Activated naive CD4-positive, alpha-beta T cell treated with anti-CD3 and anti-CD28 coated beads for 36 hours (primary cell): ENCODE measurements around the gene M1AP. TPM values are rescaled to one million over a fixed set of nuclear protein-coding genes. Genes with fewer than 3 reads are reported as not detected.
"Not testable (repeated sequence)": the region's sequence is repeated elsewhere in the genome, so short reads cannot be mapped to it uniquely, and the experiment has no call there.

ENCODE experiments used
- CTCF ChIA-PET: fragments of 350-600 bp; sonication (Branson Sonifier 250); formaldehyde crosslinking; loops from one replicate; lab custom pipeline; 2021; ENCODE audit warnings: antibody characterized with exemption; lab: Charles Lee
- DNase-seq: peaks from one replicate; pipeline ENCODE4 v3.0.0-alpha.2; 2020
- H3K27ac Mint-ChIP-seq: one replicate; pipeline ENCODE4 v1.8.0; 2021; ENCODE audit warnings: mild to moderate bottlenecking, mixed read lengths
- H3K27me3 Mint-ChIP-seq: one replicate; pipeline ENCODE4 v1.8.0; 2021; ENCODE audit warnings: low read depth, mixed read lengths
- H3K36me3 Mint-ChIP-seq: one replicate; pipeline ENCODE4 v1.8.0; 2021; ENCODE audit warnings: low read depth, mixed read lengths
- H3K4me1 Mint-ChIP-seq: one replicate; pipeline ENCODE4 v1.8.0; 2021; ENCODE audit warnings: low read depth, mixed read lengths
- H3K4me3 Mint-ChIP-seq: one replicate; pipeline ENCODE4 v1.8.0; 2021; ENCODE audit warnings: mild to moderate bottlenecking, moderate library complexity, mixed read lengths
- H3K9me3 Mint-ChIP-seq: one replicate; pipeline ENCODE4 v1.8.0; 2021; ENCODE audit warnings: mixed read lengths
- intact Hi-C: fragments of 100-400 bp; cut with micrococcal nuclease; formaldehyde crosslinking; loops from one replicate; pipeline ENCODE4 v1.15.1; 2023
- total RNA-seq, 2 experiments: library from RNA; stranded (reverse); gene quantifications; one replicate each; pipeline ENCODE4 v1.2.3, GENCODE V29; 2021

The M1AP gene
- total RNA-seq, 2 experiments from 2014 or later: 0.10 TPM; not detected in 1

- H3K27ac Mint-ChIP-seq: no peak overlapping the region
- intact Hi-C loops: no loop called here
- CTCF ChIA-PET: interaction anchor here (1.5 kb wide), 1 partner anchor 14 kb away, joined by 5 read pairs; no protein-coding TSS in a partner anchor
- peaks cover 20% of the 10 kb centered on the region for H3K27me3 Mint-ChIP-seq
- peaks cover 2% of the 10 kb centered on the region for H3K4me1 Mint-ChIP-seq
- no peaks in the 10 kb centered on the region for H3K36me3 Mint-ChIP-seq
- no peaks in the 10 kb centered on the region for H3K9me3 Mint-ChIP-seq
- DNase-seq: no peak
- H3K4me3 Mint-ChIP-seq: no peak overlapping the region
These were observed 1.9 kb downstream of the M1AP start for GRCh38 chr2:74646201-74646600.

GRCh38 chr2:74645344-74645743 is 2.8 kb downstream of the M1AP start:
- Mint-ChIP-seq H3K27me3 (peaks cover 20% of the 10 kb centered on the region), H3K9me3 (no peaks in the 10 kb centered on the region), H3K4me3 (no peak overlapping the region), H3K4me1 (peaks cover 2% of the 10 kb centered on the region), H3K27ac (no peak overlapping the region), H3K36me3 (no peaks in the 10 kb centered on the region)
- CTCF ChIA-PET: interaction anchor here (1.5 kb wide), 1 partner anchor 15 kb away, joined by 5 read pairs; no protein-coding TSS in a partner anchor
- DNase-seq: no peak
- intact Hi-C loops: no loop called here

- intact Hi-C loops: no loop called here
- Mint-ChIP-seq H3K27ac (no peak overlapping the region), H3K36me3 (no peaks in the 10 kb centered on the region), H3K27me3 (peaks cover 3% of the 10 kb centered on the region), H3K4me1 (no peaks in the 10 kb centered on the region), H3K9me3 (no peaks in the 10 kb centered on the region), H3K4me3 (no peak overlapping the region)
- CTCF ChIA-PET: no interaction called here
- no peak for DNase-seq
These were observed 8.6 kb downstream of the M1AP start for GRCh38 chr2:74639550-74639949.

- no peaks in the 10 kb centered on the region for H3K36me3 Mint-ChIP-seq
- H3K9me3 Mint-ChIP-seq: no peaks in the 10 kb centered on the region
- no peaks in the 10 kb centered on the region for H3K27me3 Mint-ChIP-seq
- H3K4me3 Mint-ChIP-seq: no peak overlapping the region
- no peak for DNase-seq
- no peaks in the 10 kb centered on the region for H3K4me1 Mint-ChIP-seq
- intact Hi-C loops: no loop called here
- H3K27ac Mint-ChIP-seq: no peak overlapping the region
- CTCF ChIA-PET: no interaction called here
These were observed 15.2 kb downstream of the M1AP start for GRCh38 chr2:74632939-74633312.

- no peaks in the 10 kb centered on the region for H3K27me3 Mint-ChIP-seq
- intact Hi-C loops: no loop called here
- H3K4me1 Mint-ChIP-seq: no peaks in the 10 kb centered on the region
- no peak for DNase-seq
- CTCF ChIA-PET: no interaction called here
- H3K4me3 Mint-ChIP-seq: no peak overlapping the region
- H3K36me3 Mint-ChIP-seq: no peaks in the 10 kb centered on the region
- no peaks in the 10 kb centered on the region for H3K9me3 Mint-ChIP-seq
- H3K27ac Mint-ChIP-seq: no peak overlapping the region
These were observed 15.8 kb downstream of the M1AP start for GRCh38 chr2:74632209-74632938.

- CTCF ChIA-PET: interaction anchor here (0.8 kb wide), 1 partner anchor 11 kb away, joined by 3 read pairs; no protein-coding TSS in a partner anchor
- H3K4me3 Mint-ChIP-seq, DNase-seq, H3K4me1 Mint-ChIP-seq, H3K9me3 Mint-ChIP-seq, intact Hi-C loops, H3K36me3 Mint-ChIP-seq, H3K27me3 Mint-ChIP-seq, H3K27ac Mint-ChIP-seq: not testable (repeated sequence)
These were observed 17.7 kb downstream of the M1AP start for GRCh38 chr2:74630454-74630853.

- intact Hi-C loops: no loop called here
- no peak for DNase-seq
- Mint-ChIP-seq H3K36me3 (no peaks in the 10 kb centered on the region), H3K4me1 (no peaks in the 10 kb centered on the region), H3K27me3 (no peaks in the 10 kb centered on the region), H3K27ac (no peak overlapping the region), H3K9me3 (no peaks in the 10 kb centered on the region), H3K4me3 (no peak overlapping the region)
- CTCF ChIA-PET: interaction anchor here (1.5 kb wide), 1 partner anchor 20 kb away, joined by 3 read pairs; the partner anchor contains the start of gene M1AP
These were observed 19.5 kb downstream of the M1AP start for GRCh38 chr2:74628538-74629105.

GRCh38 chr2:74625658-74626425 is 22.3 kb downstream of the M1AP start:
- Mint-ChIP-seq H3K9me3 (no peaks in the 10 kb centered on the region), H3K36me3 (no peaks in the 10 kb centered on the region), H3K4me1 (no peaks in the 10 kb centered on the region), H3K27me3 (no peaks in the 10 kb centered on the region), H3K4me3 (no peak overlapping the region), H3K27ac (no peak overlapping the region)
- CTCF ChIA-PET: no interaction called here
- intact Hi-C loops: no loop called here
- DNase-seq: no peak

- intact Hi-C loops: no loop called here
- CTCF ChIA-PET: interaction anchor here (0.5 kb wide), 1 partner anchor 220 kb away, joined by 3 read pairs; no protein-coding TSS in a partner anchor
- H3K9me3 Mint-ChIP-seq: no peaks in the 10 kb centered on the region
- H3K4me1 Mint-ChIP-seq: no peaks in the 10 kb centered on the region
- H3K36me3 Mint-ChIP-seq: no peaks in the 10 kb centered on the region
- H3K4me3 Mint-ChIP-seq: no peak overlapping the region
- H3K27me3 Mint-ChIP-seq: no peaks in the 10 kb centered on the region
- no peak for DNase-seq
- H3K27ac Mint-ChIP-seq: no peak overlapping the region
These were observed 27.5 kb downstream of the M1AP start for GRCh38 chr2:74620671-74621070.

GRCh38 chr2:74619651-74620297 is 28.4 kb downstream of the M1AP start:
- Mint-ChIP-seq H3K4me3 (no peak overlapping the region), H3K36me3 (no peaks in the 10 kb centered on the region), H3K4me1 (no peaks in the 10 kb centered on the region), H3K9me3 (no peaks in the 10 kb centered on the region), H3K27me3 (peaks cover 5% of the 10 kb centered on the region), H3K27ac (no peak overlapping the region)
- intact Hi-C loops: no loop called here
- no peak for DNase-seq
- CTCF ChIA-PET: interaction anchor here (0.9 to 1.3 kb wide), 2 partner anchors 10 to 33 kb away, joined by 3 to 4 read pairs; no protein-coding TSS in a partner anchor

GRCh38 chr2:74618410-74619083 is 29.6 kb downstream of the M1AP start:
- H3K9me3 Mint-ChIP-seq: no peaks in the 10 kb centered on the region
- CTCF ChIA-PET: interaction anchor here (0.8 to 1.3 kb wide), 3 partner anchors 12 to 84 kb away, joined by 3 to 4 read pairs (median 3); no protein-coding TSS in a partner anchor
- H3K27me3 Mint-ChIP-seq: peaks cover 14% of the 10 kb centered on the region

More at GRCh38 chr2:74618410-74619083, 29.6 kb downstream of the M1AP start:
- H3K4me3 Mint-ChIP-seq: no peak overlapping the region
- H3K27ac Mint-ChIP-seq: no peak overlapping the region
- H3K4me1 Mint-ChIP-seq: no peaks in the 10 kb centered on the region
- no peak for DNase-seq
- intact Hi-C loops: no loop called here
- no peaks in the 10 kb centered on the region for H3K36me3 Mint-ChIP-seq
